Esophagus muscularis mucosa (tissue), 3 donors: ENCODE results near the gene AGAP1.

ENCODE experiments used
- CTCF ChIP-seq, 3 experiments: fragments of 200-600 bp in 2 of 3; fragments of 450-650 bp in 1 of 3; sonication (generic) in 2 of 3; IDR thresholded peaks; one replicate each; pipeline ENCODE4 v1.5.1; 2017 to 2019; ENCODE audit warnings: antibody characterized with exemption in 3 of 3, mild to moderate bottlenecking in 2 of 3, moderate library complexity in 1 of 3
- POLR2A ChIP-seq: fragments of 450-650 bp; IDR thresholded peaks from one replicate; pipeline ENCODE4 v1.6.1; 2017; ENCODE audit warnings: antibody characterized with exemption, moderate library complexity, mild to moderate bottlenecking, low read depth

- TF ChIP-seq POLR2A (no peak), CTCF (IDR thresholded peaks at IDR 0.05) (no peak)
Measured at GRCh38 chr2:235745597-235745996, 251.8 kb downstream of the AGAP1 start.
